K562 (cell line): Measurements from ENCODE around the gene MEOX1. TPM values are rescaled to one million over a fixed set of nuclear protein-coding genes. Genes with fewer than 3 reads are reported as not detected.
A peak's percentile ranks its signal among the peaks of the same experiment; 100 is the strongest.

ENCODE experiments used
- ATAC-seq: fragments of 200-7000 bp; cut with Tn5 transposase; 3 replicates; pipeline ENCODE4 v1.9.1; 2020; ENCODE audit warnings: moderate library complexity
- BruUV-seq: library from RNA; stranded (reverse); fragments of 400-500 nt; replicated peaks from 2 replicates; lab custom pipeline; 2021; lab: Mats Ljungman, UMichigan
- CTCF ChIA-PET: fragments of 300-600 bp; formaldehyde crosslinking; extraction: SDS; loops from one replicate; lab custom pipeline; 2021; ENCODE audit warnings: low intra/inter-chr PET ratio; lab: Yijun Ruan, JAX
- POLR2A ChIA-PET: fragments of 300-600, 350-650 bp; sonication (Branson Sonifier 250); formaldehyde crosslinking; extraction: SDS; loops from one replicate; lab custom pipeline; 2021; ENCODE audit warnings: antibody characterized with exemption, inconsistent platforms; lab: Yijun Ruan, JAX
- DNase-seq, 4 experiments: peaks; one replicate each; pipeline versions ENCODE4 v3.0.0 to v3.0.0-alpha.2; 2011 to 2018; ENCODE audit warnings: low spot score in 3 of 4, mixed read lengths in 3 of 4; ENCODE audit errors: extremely low read depth in 1 of 4
- FAIRE-seq: peaks from 2 replicates; lab custom pipeline; 2011; peaks lifted over from hg19 to GRCh38; lab: Jason Lieb, UNC
- H2AFZ ChIP-seq: 2 replicates; pipeline ENCODE4 v1.6.0; 2011; ENCODE audit warnings: low read depth, low read length, control low read depth, inconsistent platforms
- H3K27ac ChIP-seq: fragments of 200-600 bp; 3 replicates; pipeline ENCODE4 v1.8.0; 2011; ENCODE audit warnings: low read depth, mild to moderate bottlenecking, control low read depth, inconsistent platforms, low read length, moderate library complexity, mixed read lengths; ENCODE audit errors: extremely low read depth
- H3K27me3 ChIP-seq, 2 experiments: fragments of 300-600 bp in 1 of 2; 2 replicates in 1 of 2; 3 replicates in 1 of 2; pipeline versions ENCODE4 v1.6.0 to v1.8.0; 2011; ENCODE audit warnings: inconsistent platforms in 2 of 2, low read length in 2 of 2, mild to moderate bottlenecking in 1 of 2, mixed read lengths in 1 of 2, moderate library complexity in 1 of 2; ENCODE audit not compliant: control insufficient read depth in 2 of 2, insufficient read depth in 2 of 2
- H3K36me3 ChIP-seq: fragments of 300-600 bp; 3 replicates; pipeline ENCODE4 v1.8.0; 2011; ENCODE audit warnings: mild to moderate bottlenecking, low read length, inconsistent platforms; ENCODE audit not compliant: control insufficient read depth, insufficient read depth
- H3K4me1 ChIP-seq, 2 experiments: fragments of 200-600 bp in 1 of 2; replicated peaks in 1 of 2; 2 replicates in 1 of 2; 3 replicates in 1 of 2; pipeline versions ENCODE4 v1.5.1 to v1.8.0; 2011; ENCODE audit warnings: inconsistent platforms in 2 of 2, low read length in 2 of 2, mild to moderate bottlenecking in 1 of 2, mixed read lengths in 1 of 2, moderate library complexity in 1 of 2; ENCODE audit not compliant: control insufficient read depth in 2 of 2, insufficient read depth in 2 of 2
- H3K4me2 ChIP-seq: 2 replicates; pipeline ENCODE4 v1.6.1; 2011; ENCODE audit warnings: low read length, control low read depth, inconsistent platforms, mixed read lengths; ENCODE audit not compliant: insufficient read depth
- H3K4me3 ChIP-seq: fragments of 200-600 bp; sonication (generic), shearing (Covaris generic); 2 replicates; pipeline ENCODE4 v1.5.1; 2016; ENCODE audit warnings: control low read depth, inconsistent platforms
- H3K79me2 ChIP-seq: fragments of 200-600 bp; 3 replicates; pipeline ENCODE4 v1.8.0; 2011; ENCODE audit warnings: low read length, inconsistent platforms; ENCODE audit not compliant: control insufficient read depth, insufficient read depth
- H3K9ac ChIP-seq, 2 experiments: 2 replicates each; pipeline versions ENCODE4 v1.6.0 to v1.6.1; 2011; ENCODE audit warnings: low read depth in 2 of 2, low read length in 2 of 2, control low read depth in 1 of 2, inconsistent platforms in 1 of 2, mild to moderate bottlenecking in 1 of 2, mixed read lengths in 1 of 2; ENCODE audit not compliant: insufficient read depth in 1 of 2
- H3K9me1 ChIP-seq: one replicate; pipeline ENCODE4 v1.6.0; 2011; ENCODE audit warnings: inconsistent platforms, mild to moderate bottlenecking, low read length, moderate library complexity; ENCODE audit not compliant: control insufficient read depth, insufficient read depth
- H3K9me3 ChIP-seq: replicated peaks from 2 replicates; pipeline ENCODE4 v1.5.1; 2011; ENCODE audit warnings: low read depth, low read length, inconsistent platforms; ENCODE audit not compliant: control insufficient read depth, insufficient read depth
- H4K20me1 ChIP-seq: replicated peaks from 2 replicates; pipeline ENCODE4 v1.6.1; 2011; ENCODE audit warnings: low read length, inconsistent platforms, mixed read lengths; ENCODE audit not compliant: control insufficient read depth, insufficient read depth
- ATF3 ChIP-seq, 2 experiments: fragments of 450-650 bp in 1 of 2; sonication (generic) in 1 of 2; formaldehyde crosslinking in 1 of 2; IDR thresholded peaks in 1 of 2; conservative IDR thresholded peaks in 1 of 2; 2 replicates each; pipeline versions ENCODE4 v1.6.1 to v1.8.1; 2016 to 2023; ENCODE audit warnings: mild to moderate bottlenecking in 2 of 2, moderate library complexity in 2 of 2, inconsistent platforms in 1 of 2, missing genetic modification reagents in 1 of 2
- CAMTA2 ChIP-seq: fragments of 250-450 bp; sonication (Bioruptor Pico); conservative IDR thresholded peaks from 2 replicates; pipeline ENCODE4 v1.5.1; 2022
- FOS ChIP-seq: IDR thresholded peaks from 3 replicates; pipeline ENCODE4 v1.6.1; 2011; ENCODE audit not compliant: insufficient read length; ENCODE audit errors: extremely low read depth
- POLR3A ChIP-seq: IDR thresholded peaks from 2 replicates; pipeline ENCODE4 v1.6.1; 2011; ENCODE audit warnings: borderline replicate concordance, mild to moderate bottlenecking, moderate library complexity; ENCODE audit not compliant: insufficient read length, insufficient read depth; ENCODE audit errors: extremely low read depth
- WHSC1 ChIP-seq: IDR thresholded peaks from one replicate; pipeline ENCODE4 v1.6.1; 2012; ENCODE audit warnings: low read length, control low read depth, inconsistent platforms
- ZNF282 ChIP-seq: sonication (generic); formaldehyde crosslinking; IDR thresholded peaks from 2 replicates; pipeline ENCODE4 v1.8.1; 2023; ENCODE audit warnings: missing genetic modification reagents
- ZNF436 ChIP-seq: fragments of 250-450, 450-650 bp; sonication (Bioruptor Pico); formaldehyde crosslinking; IDR thresholded peaks from 2 replicates; pipeline ENCODE4 v1.7.0; 2020; ENCODE audit warnings: mild to moderate bottlenecking
- ZNF586 ChIP-seq: fragments of 450-650 bp; formaldehyde crosslinking; conservative IDR thresholded peaks from 2 replicates; pipeline ENCODE4 v1.4.0; 2020; ENCODE audit warnings: mild to moderate bottlenecking, moderate library complexity
- WGBS: fragments of 100-300 bp; shearing (Covaris generic); methylation state at CpG from one replicate; pipeline ENCODE4 v1.1.6; 2016; ENCODE audit warnings: low coverage, mixed read lengths; ENCODE audit not compliant: insufficient coverage; ENCODE audit errors: missing lambda C conversion rate; 5-methylcytosine and 5-hydroxymethylcytosine counted together
- in situ Hi-C: fragments of 300-500 bp; cut with MboI; formaldehyde crosslinking; loops from 4 replicates; pipeline ENCODE4 v1.15.0; 2018; ENCODE audit warnings: inconsistent platforms, mixed read lengths
- intact Hi-C: fragments of 100-400 bp; cut with micrococcal nuclease; formaldehyde crosslinking; loops from 2 replicates; pipeline ENCODE4 v1.14.2; 2022
- polyA plus RNA-seq, 8 experiments: library from polyadenylated mRNA; depleted of rRNA in 4 of 8; stranded (reverse) in 5 of 8; unstranded in 3 of 8; fragments of >200 nt; fragmentation: Nextera tagmentation in 2 of 8; fragmentation: Illumina TruSeq in 1 of 8; extraction: Ambion mirVana in 2 of 8; extraction: Trizol in 1 of 8; gene quantifications; 2 replicates each; pipeline versions ENCODE4 v1.2.1 to v1.2.3, GENCODE V29; 2011 to 2014; ENCODE audit warnings: inconsistent platforms in 1 of 8, missing spikeins in 1 of 8
- total RNA-seq, 7 experiments: library from RNA; depleted of rRNA in 6 of 7; stranded (reverse); fragments of >200 nt in 6 of 7; fragmentation: Illumina TruSeq in 2 of 7; extraction: Trizol in 2 of 7; gene quantifications; 2 replicates each; pipeline versions ENCODE4 v1.2.1 to v1.2.3, GENCODE V29; 2011 to 2021; ENCODE audit warnings: low replicate concordance in 1 of 7
- TF ChIP-seq, protein P1 (sequence below): fragments of 450-650 bp; IDR thresholded peaks from 2 replicates; pipeline ENCODE4 v1.7.1; 2018; ENCODE audit warnings: mild to moderate bottlenecking, low read depth; ENCODE audit not compliant: partially characterized antibody

MEOX1 gene
- total and polyA plus RNA-seq, 9 of the 15 experiments (the other 6 are each of a cell fraction or from before 2014, with no cell fraction given), result not detected

GRCh38 chr17:43601280-43602039, 60.3 kb downstream of the MEOX1 start:
- Histone ChIP-seq H3K27ac (no peak overlapping the region), H2AFZ (no peak overlapping the region), H3K79me2 (no peaks in the 10 kb centered on the region), H3K9me1 (no peaks in the 10 kb centered on the region), H3K9me3 (0 out of 2 replicates have a peak, but pooled peaks cover 3% of the 10 kb centered on the region), H3K36me3 (no peaks in the 10 kb centered on the region), H3K4me3 (no peak overlapping the region), H4K20me1 (no peaks in the 10 kb centered on the region), H3K4me1 (no peaks in the 10 kb centered on the region; a peak in 1 of 5 replicates), H3K9ac (no peak overlapping the region; a peak in 1 of 4 replicates), H3K4me2 (no peak overlapping the region), H3K27me3 (peaks cover 19 to 31% of the 10 kb centered on the region in 2 experiments; a peak in 4 of 5 replicates)
- ChIA-PET POLR2A (no interaction called here), CTCF (no interaction called here)
- intact Hi-C loops, result no loop called here
- in situ Hi-C loops, result no loop called here
- DNase-seq, result no peak
- no peak for ATAC-seq
- under 1% methylated on average over 10 of the region's 10 CpGs for WGBS
- FAIRE-seq, result no peak
- no TSS peak for BruUV-seq
- no peak for TF ChIP-seq CAMTA2
- no peak for TF ChIP-seq ZNF586
- TF ChIP-seq WHSC1, result no peak
- TF ChIP-seq ZNF436 (CRISPR knock-in tag), result no peak
- no peak for TF ChIP-seq ZNF282 (CRISPR knock-in tag)
- TF ChIP-seq ATF3 (IDR thresholded peaks at IDR 0.05), result 0 out of 2 replicates have a peak, but pooled peaks have one; percentile 20
- TF ChIP-seq ATF3 (CRISPR knock-in tag; conservative IDR thresholded peaks at IDR 0.05), result no peak
- TF ChIP-seq, protein P1, sequence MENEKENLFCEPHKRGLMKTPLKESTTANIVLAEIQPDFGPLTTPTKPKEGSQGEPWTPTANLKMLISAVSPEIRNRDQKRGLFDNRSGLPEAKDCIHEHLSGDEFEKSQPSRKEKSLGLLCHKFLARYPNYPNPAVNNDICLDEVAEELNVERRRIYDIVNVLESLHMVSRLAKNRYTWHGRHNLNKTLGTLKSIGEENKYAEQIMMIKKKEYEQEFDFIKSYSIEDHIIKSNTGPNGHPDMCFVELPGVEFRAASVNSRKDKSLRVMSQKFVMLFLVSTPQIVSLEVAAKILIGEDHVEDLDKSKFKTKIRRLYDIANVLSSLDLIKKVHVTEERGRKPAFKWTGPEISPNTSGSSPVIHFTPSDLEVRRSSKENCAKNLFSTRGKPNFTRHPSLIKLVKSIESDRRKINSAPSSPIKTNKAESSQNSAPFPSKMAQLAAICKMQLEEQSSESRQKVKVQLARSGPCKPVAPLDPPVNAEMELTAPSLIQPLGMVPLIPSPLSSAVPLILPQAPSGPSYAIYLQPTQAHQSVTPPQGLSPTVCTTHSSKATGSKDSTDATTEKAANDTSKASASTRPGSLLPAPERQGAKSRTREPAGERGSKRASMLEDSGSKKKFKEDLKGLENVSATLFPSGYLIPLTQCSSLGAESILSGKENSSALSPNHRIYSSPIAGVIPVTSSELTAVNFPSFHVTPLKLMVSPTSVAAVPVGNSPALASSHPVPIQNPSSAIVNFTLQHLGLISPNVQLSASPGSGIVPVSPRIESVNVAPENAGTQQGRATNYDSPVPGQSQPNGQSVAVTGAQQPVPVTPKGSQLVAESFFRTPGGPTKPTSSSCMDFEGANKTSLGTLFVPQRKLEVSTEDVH, result no peak
- TF ChIP-seq POLR3A, result no peak
- TF ChIP-seq FOS, result no peak
